Adrenal gland (tissue), 12 donors: ENCODE results near the gene SEZ6. TPM values are rescaled to one million over a fixed set of nuclear protein-coding genes. Genes with fewer than 3 reads are reported as not detected.

Experiments
- DNase-seq, 7 donors: peaks; one replicate each; pipeline ENCODE4 v3.0.0-alpha.2; 2019 to 2020
- H3K27ac ChIP-seq, 5 donors: fragments of 200-600 bp; sonication (generic) in 4 of 5; 1 replicate in 3 of 5; 2 replicates in 2 of 5; pipeline versions ENCODE4 v1.5.1 to v1.8.0; 2016 to 2020; ENCODE audit warnings: mild to moderate bottlenecking in 1 of 5
- H3K27me3 ChIP-seq: fragments of 200-600 bp; 2 replicates; pipeline ENCODE4 v1.8.0; 2021
- H3K36me3 ChIP-seq, 2 donors: fragments of 200-600 bp; replicated peaks in 1 of 2; 1 replicate in 1 of 2; 2 replicates in 1 of 2; pipeline versions ENCODE4 v1.5.1 to v1.8.0; 2018 to 2022
- H3K4me1 ChIP-seq, 2 donors: fragments of 200-600 bp; replicated peaks in 1 of 2; 1 replicate in 1 of 2; 2 replicates in 1 of 2; pipeline versions ENCODE4 v1.5.1 to v1.8.0; 2018 to 2021
- H3K4me3 ChIP-seq, 4 donors: fragments of 200-600 bp; sonication (generic) in 3 of 4; one replicate each; pipeline ENCODE4 v1.5.1; 2016 to 2018
- H3K9me3 ChIP-seq, 3 donors: fragments of 200-600 bp; sonication (generic) in 1 of 3; replicated peaks in 1 of 3; 1 replicate in 2 of 3; 2 replicates in 1 of 3; pipeline versions ENCODE4 v1.5.1 to v1.8.0; 2016 to 2021
- CTCF ChIP-seq, 6 experiments: fragments of 450-650 bp in 4 of 6; fragments of 200-600 bp in 2 of 6; sonication (generic) in 1 of 6; IDR thresholded peaks; 1 replicate in 5 of 6; 2 replicates in 1 of 6; pipeline versions ENCODE4 v1.5.1 to v1.8.0; 2016 to 2021; ENCODE audit warnings: antibody characterized with exemption in 6 of 6, mild to moderate bottlenecking in 2 of 6, moderate library complexity in 1 of 6
- POLR2A ChIP-seq, 2 donors: fragments of 450-650 bp; IDR thresholded peaks; one replicate each; pipeline ENCODE4 v1.6.1; 2017; ENCODE audit warnings: antibody characterized with exemption in 2 of 2, mild to moderate bottlenecking in 2 of 2, moderate library complexity in 1 of 2
- WGBS, 4 donors: extraction: QIAGEN DNeasy Blood & Tissue Kit in 2 of 4; methylation state at CpG; one replicate each; pipeline versions ENCODE4 v1.1.5 to v1.1.7; 2013 to 2017; 5-methylcytosine and 5-hydroxymethylcytosine counted together
- intact Hi-C, 2 donors: fragments of 100-400 bp; cut with DNase I; formaldehyde crosslinking; loops; one replicate each; pipeline versions ENCODE4 v1.14.1 to v1.15.0; 2022 to 2023
- polyA plus RNA-seq, 3 donors: library from polyadenylated mRNA; stranded (reverse); fragments of 200-250 nt in 2 of 3; fragments of 350-450 nt in 1 of 3; fragmentation: Illumina TruSeq in 1 of 3; extraction: RNeasy Lipid Tissue Mini Kit (QIAGEN cat#74804) in 1 of 3; gene quantifications; one replicate each; pipeline ENCODE4 v1.2.3, GENCODE V29; 2013 to 2014
- total RNA-seq, 9 donors: library from RNA; depleted of rRNA in 4 of 9; stranded (reverse); fragments of >200 nt in 4 of 9; fragments of 120-200 nt in 1 of 9; fragmentation: NEBNext Ultra II Directional in 1 of 9; extraction: Animal tissue kit (Norgen Biotek cat#: 25700) in 1 of 9; gene quantifications; one replicate each; pipeline versions ENCODE4 v1.1.0 to v1.2.4, GENCODE V29; 2013 to 2023
- donor health status: healthy with polysubstance abuse.
- donor health status: Bipolar disorder and iron deficiency.
- donor health status: DM: yes; HTN: yes; CAD: no.
- donor health status: DM: no; HTN: no; CAD: no.
- donor health status: DM: no; HTN: no; CAD: no.
- donor health status: DM: yes; HTN: yes; CAD: no.

The SEZ6 gene
- total and polyA plus RNA-seq, 12 donors = 0.11 to 1.0 (median 0.33) TPM; not detected in 6

- Histone ChIP-seq H3K36me3 (no peaks in the 10 kb centered on the region), H3K27ac (no peak overlapping the region), H3K27me3 (no peaks in the 10 kb centered on the region), H3K4me3 (no peak overlapping the region), H3K4me1 (no peaks in the 10 kb centered on the region), H3K9me3 (no peaks in the 10 kb centered on the region)
- 84 to 95% (median 89%) methylated on average over 12 of the region's 12 CpGs for whole genome bisulfite sequencing, 4 donors
- no peak for DNase-seq
- intact Hi-C loops = no loop called here
- no peak for TF ChIP-seq POLR2A (IDR thresholded peaks at IDR 0.05)
- no peak for TF ChIP-seq CTCF (IDR thresholded peaks at IDR 0.05)
These were observed 45.4 kb upstream of the SEZ6 start for GRCh38 chr17:29051194-29051593.

GRCh38 chr17:29050176-29050575 lies 44.3 kb upstream of the SEZ6 start:
- 86 to 93% (median 92%) methylated on average over 5 of the region's 5 CpGs for WGBS, 4 donors
- TF ChIP-seq POLR2A (IDR thresholded peaks at IDR 0.05) = no peak
- no peak for TF ChIP-seq CTCF (IDR thresholded peaks at IDR 0.05)
- intact Hi-C loops = no loop called here

GRCh38 chr17:29049541-29050145 lies 43.8 kb upstream of the SEZ6 start:
- no peak for TF ChIP-seq POLR2A (IDR thresholded peaks at IDR 0.05)
- TF ChIP-seq CTCF (IDR thresholded peaks at IDR 0.05) = no peak
- Histone ChIP-seq H3K27me3 (no peaks in the 10 kb centered on the region), H3K9me3 (no peaks in the 10 kb centered on the region), H3K4me3 (no peak overlapping the region), H3K36me3 (no peaks in the 10 kb centered on the region), H3K4me1 (peaks cover 0 to 3% of the 10 kb centered on the region in 2 donors), H3K27ac (no peak overlapping the region)
- intact Hi-C loops = no loop called here
- no peak for DNase-seq
- WGBS, 4 donors = 79 to 87% (median 84%) methylated on average over 11 of the region's 11 CpGs

More at GRCh38 chr17:29050176-29050575, 44.3 kb upstream of the SEZ6 start:
- no peaks in the 10 kb centered on the region for H3K27me3 ChIP-seq
- H3K36me3 ChIP-seq = no peaks in the 10 kb centered on the region
- no peaks in the 10 kb centered on the region for H3K9me3 ChIP-seq
- peaks cover 0 to 3% of the 10 kb centered on the region in 2 donors for H3K4me1 ChIP-seq
- no peak overlapping the region for H3K4me3 ChIP-seq
- no peak for DNase-seq
- H3K27ac ChIP-seq = no peak overlapping the region

- Histone ChIP-seq H3K27ac (no peak overlapping the region), H3K9me3 (no peaks in the 10 kb centered on the region), H3K36me3 (no peaks in the 10 kb centered on the region), H3K4me1 (peaks cover 4 to 11% of the 10 kb centered on the region in 2 donors), H3K4me3 (no peak overlapping the region), H3K27me3 (no peaks in the 10 kb centered on the region)
- DNase-seq = peak in 3 of 7 donors; percentile 18 to 94 (median 26)
- 62 to 75% (median 71%) methylated on average over 10 of the region's 10 CpGs for WGBS, 4 donors
- intact Hi-C loops = no loop called here
- no peak for TF ChIP-seq CTCF (IDR thresholded peaks at IDR 0.05)
- TF ChIP-seq POLR2A (IDR thresholded peaks at IDR 0.05) = no peak
These were observed 42.9 kb upstream of the SEZ6 start for GRCh38 chr17:29048440-29049368.
